Dedifferentiated amniotic fluid mesenchymal stem cell (primary cell): ENCODE results near the gene LIX1L.
"Not testable (repeated sequence)": the region's sequence is repeated elsewhere in the genome, so short reads cannot be mapped to it uniquely, and the experiment has no call there.

Experiments used
- DNase-seq: peaks from one replicate; pipeline ENCODE4 v3.0.0-alpha.2; 2016; ENCODE audit errors: extremely low spot score

Gene LIX1L

DNA sequence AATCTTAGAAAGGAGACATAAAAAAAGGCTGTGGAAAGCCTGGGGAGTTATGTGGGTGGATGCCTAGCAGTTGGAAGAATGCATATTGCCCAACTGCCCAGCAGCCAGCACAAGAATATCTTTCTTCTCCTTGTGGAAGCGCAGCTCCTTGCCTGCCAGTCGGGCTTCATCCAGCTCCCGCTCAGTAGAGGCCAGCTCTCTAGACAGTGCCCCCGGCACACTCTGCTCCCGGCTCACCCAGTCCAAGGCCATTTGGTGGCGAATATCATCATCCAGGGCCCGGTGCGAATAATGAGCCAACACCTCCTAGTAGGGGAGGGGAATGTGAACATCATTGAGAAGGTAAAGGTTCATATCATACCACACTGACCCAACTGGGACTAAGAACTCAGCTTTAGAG is 21.6 kb downstream of the LIX1L start:
- no peak for DNase-seq

DNA sequence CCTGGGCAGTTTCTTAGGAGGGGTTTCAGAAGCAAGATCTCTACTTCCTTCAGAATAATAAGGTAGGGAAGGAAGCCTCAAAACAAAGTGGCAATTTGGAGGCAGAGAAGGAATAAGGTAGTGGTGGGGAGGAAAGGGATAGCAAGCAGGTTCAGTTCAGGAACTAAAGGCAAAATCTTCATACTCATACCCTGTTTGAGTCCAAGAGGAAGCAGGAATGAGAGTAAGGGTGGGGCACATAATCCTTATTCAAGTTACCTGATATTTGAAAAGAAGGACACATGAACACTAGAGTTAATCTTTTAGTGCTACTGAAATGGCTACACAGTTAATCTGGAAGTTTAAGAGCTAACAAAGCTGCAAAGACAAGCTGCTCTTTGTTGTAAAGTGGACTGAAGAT is 22.1 kb downstream of the LIX1L start:
- no peak for DNase-seq

DNA sequence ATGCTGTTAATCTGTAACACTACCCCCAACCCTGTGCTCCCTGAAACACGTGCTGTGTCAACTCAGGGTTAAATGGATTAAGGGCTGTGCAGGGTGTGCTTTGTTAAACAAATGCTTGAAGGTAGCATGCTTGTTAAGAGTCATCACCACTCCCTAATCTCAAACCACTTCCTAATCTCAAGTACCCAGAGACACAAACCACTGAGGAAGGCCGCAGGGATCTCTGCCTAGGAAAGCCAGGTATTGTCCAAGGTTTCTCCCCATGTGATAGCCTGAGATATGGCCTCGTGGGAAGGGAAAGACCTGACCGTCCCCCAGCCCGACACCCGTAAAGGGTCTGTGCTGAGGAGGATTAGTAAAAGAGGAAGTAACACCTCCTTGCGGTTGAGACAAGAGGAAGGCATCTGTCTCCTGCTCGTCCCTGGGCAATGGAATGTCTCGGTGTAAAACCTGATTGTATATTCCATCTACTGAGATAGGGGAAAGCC is 25.3 kb downstream of the LIX1L start:
- not testable (repeated sequence) for DNase-seq

- DNase-seq: no peak
Measured at GRCh38 chr1:145927916-145928643, 29.7 kb downstream of the LIX1L start.

- DNase-seq: peak; percentile 99
Measured at GRCh38 chr1:145927063-145927886, 30.5 kb downstream of the LIX1L start, which contains the start of gene RBM8A. Gene RBM8A (minus strand): TSS chr1:145927484. CDS start chr1:145927426, 58 bp downstream.

GRCh38 chr1:145926686-145927062 is 31.1 kb downstream of the LIX1L start:
- DNase-seq: no peak

GRCh38 chr1:145922266-145922665 is 35.6 kb downstream of the LIX1L start:
- peak; percentile 46 for DNase-seq

- not testable (repeated sequence) for DNase-seq
Measured at GRCh38 chr1:145920297-145920696, 37.5 kb downstream of the LIX1L start.

DNA sequence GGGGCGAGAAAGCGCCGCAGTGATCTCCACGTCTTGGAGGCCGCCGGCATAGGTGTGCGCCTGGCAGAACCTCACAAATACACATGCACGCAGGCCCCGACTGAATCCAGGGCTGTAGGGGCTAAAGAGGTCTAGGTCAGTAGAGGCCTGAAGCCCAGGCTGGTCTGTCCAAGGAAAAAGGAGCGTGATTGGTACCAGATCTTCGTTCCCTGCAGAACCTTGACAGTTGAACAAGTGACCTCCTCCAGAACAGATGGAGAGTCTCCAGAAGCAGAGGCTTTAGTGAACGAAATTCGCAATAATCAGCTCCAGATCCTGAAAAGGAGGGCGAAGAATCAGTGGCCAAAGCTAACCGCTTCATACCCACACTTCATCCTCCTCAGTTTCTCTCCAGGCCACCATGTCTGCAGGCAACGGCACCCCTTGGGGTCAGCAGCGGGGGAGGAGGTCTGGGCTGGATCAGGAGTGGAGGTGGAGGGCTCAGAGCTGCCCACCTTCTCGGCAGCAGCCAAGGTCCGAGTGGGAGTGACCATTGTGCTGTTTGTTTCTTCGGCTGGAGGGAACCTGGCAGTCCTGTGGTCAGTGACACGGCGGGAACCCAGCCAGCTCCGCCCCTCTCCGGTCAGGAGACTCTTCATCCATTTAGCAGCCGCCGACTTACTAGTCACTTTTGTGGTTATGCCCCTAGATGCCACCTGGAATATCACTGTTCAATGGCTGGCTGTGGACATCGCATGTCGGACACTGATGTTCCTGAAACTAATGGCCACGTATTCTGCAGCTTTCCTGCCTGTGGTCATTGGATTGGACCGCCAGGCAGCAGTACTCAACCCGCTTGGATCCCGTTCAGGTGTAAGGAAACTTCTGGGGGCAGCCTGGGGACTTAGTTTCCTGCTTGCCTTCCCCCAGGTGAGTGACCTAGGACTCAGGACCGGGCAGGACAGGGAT is 38.6 kb downstream of the LIX1L start:
- no peak for DNase-seq

DNA sequence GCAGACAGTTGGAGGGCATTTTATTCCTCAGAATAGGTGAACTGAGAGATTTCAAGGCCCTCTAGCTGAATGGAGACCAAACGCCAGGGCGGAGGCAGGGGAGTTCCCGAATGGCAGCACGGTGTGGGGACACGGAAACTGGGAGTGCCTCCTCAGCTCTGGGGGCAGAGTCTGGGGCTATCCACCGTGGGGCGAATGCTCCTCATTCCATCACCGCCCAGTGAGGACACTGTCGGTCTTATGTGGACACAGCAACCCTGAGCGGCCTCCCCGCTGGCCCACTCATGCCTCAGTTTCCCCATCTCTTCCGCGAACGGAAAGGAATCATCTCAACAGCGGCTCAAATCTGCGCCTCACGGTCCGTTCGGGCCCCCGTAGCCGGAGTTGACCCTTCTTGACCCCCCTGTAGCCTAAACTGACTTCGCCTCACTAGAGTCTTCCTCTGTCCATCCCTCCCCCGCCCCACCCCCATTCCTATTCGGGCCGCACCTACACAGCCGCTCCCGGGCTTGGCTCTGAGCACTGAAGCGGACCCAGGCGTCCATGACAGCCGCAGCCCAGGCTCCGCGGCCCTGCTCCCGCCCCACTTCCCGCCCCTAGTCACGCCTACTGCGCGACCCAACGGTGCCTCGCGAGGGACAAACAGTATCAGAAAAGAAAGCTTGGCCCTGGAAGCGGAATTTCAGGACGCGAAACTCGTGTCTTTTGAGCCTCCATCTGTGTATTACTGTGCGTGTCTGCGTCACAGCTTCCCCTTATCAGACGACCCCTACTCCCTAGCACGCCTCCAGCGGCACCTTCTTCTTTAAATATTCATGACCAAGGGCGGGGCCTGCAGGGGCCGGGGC is 39.4 kb downstream of the LIX1L start, which contains the start of gene PEX11B:
Gene PEX11B (minus strand): TSS at position 574 of the 848 bp plus-strand sequence. CDS start 29 bp downstream, at position 545.
- DNase-seq: peak; percentile 77

- no peak for DNase-seq
Measured at GRCh38 chr1:145917595-145917994, 40.2 kb downstream of the LIX1L start.

DNA sequence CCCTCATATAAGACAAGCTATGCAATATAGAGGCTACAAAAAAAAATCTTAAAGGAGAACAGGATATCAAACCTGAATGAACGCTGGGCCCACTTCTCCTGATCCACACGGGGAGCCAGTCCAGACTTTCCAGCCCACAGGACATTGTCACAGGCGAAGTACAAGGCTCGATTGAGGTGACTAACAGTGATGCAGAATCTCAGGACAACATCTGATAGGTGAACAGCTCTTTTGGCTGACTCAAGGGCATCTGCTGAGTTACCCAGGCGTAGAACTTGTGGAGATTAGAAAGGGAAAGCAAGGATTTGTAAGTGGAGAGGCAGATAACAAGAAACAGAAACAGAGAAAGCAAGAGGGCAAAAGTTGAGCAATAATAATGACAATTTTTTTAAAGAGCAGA is 41.1 kb downstream of the LIX1L start:
- DNase-seq: no peak

- no peak for DNase-seq
Measured at GRCh38 chr1:145912128-145912641, 45.6 kb downstream of the LIX1L start.

DNA sequence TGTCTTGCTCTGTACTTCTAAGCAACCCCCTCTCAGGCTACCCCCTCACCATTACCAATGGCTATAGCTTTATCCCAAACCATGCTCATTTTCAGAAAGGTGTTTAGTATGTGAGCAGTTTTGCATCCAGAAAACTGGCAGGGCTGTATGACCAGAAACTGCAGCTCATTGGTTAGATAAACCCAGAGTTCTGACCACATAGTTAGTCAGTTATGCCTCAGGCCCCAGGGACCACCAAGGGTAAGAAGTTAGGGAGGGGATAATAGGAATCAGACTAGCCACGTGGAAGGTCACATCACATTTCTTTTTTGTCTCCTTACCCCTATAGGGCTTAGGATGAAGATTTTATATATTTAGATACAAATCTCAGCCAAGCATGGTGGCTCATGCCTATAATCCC is 49.2 kb downstream of the LIX1L start:
- no peak for DNase-seq

GRCh38 chr1:145906954-145907753 is 50.7 kb downstream of the LIX1L start:
- no peak for DNase-seq

DNA sequence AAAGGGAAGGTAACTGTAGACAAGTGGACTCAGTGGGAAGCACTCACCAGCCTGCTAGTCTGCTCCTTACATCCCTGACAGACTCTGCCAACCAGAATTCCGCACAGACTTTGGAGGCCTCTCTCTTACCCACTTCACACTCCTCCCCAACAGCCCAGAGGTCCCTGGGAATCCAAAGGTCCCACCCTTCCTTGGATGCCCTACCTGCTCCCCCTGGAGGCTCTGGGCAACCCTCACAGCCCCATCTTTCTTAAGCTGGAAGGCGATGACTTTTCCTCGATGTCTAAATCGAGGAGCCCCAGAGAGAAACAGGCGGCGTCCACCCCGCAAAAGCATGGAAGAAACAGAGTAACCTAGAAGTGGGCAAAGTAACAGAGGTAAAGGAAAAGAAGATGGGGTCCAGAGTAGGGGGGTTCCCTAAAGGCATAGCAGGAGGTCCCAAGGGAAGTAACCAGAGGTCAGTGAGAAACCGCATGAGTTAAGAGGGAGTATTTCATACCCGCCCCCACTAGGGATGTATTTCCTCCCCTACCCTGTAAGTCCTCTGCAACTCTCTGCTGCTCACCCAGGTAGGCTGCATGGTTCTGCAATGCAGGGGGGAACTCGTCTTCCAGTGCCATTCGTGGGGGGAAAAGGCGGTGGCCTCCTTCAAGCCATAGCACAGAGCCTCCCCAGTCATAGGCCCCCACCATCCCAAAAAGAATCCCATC is 56.4 kb downstream of the LIX1L start:
- no peak for DNase-seq

GRCh38 chr1:145898756-145899155 is 59.1 kb downstream of the LIX1L start:
- DNase-seq: no peak

DNA sequence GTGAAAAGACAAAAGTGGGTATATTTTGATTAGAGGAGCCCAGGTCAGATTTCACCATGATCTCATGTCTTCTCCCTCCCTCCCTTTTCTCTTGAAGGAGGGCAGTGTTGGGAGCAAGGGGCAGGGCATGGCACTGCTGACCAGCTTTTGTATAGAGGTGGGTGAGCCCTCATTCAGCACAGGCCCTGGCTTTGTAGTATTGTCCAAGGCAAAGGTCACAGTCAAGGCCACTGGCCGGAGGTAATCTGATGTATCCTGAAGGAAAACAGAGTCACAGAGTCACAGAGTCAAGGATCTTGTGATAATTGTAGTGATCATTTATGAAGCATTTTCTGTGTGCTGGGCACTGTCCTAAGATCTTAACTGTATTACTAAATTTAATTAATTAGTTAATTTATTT is 59.8 kb downstream of the LIX1L start:
- DNase-seq: no peak

DNA sequence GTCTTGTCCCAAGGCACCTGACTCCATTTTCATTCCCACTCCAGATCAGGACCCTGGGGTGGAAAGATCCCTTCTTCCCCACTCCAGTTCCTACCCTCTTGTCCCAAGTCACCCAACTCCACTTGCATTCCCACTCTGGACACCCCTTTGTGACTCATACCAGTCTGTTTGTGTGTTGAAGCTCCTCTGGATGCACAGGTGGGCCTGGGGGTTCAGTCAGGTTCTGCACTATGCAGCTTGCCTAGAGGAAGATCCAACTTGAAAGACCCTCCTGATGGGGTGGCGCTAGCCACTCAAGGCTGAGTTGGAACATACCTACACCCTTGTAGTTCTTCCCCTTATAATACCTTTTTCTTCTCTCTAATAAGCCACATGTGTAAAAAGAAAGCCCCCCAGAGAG is 62.3 kb downstream of the LIX1L start:
- no peak for DNase-seq
